ENCODE measurements around the gene QSOX1. TPM values are rescaled to one million over a fixed set of nuclear protein-coding genes. Genes with fewer than 3 reads are reported as not detected.
A peak's percentile ranks its signal among the peaks of the same experiment; 100 is the strongest.

Gene QSOX1
- total and polyA plus RNA-seq, 8 donors: 67.5 to 143 (median 112) TPM

DNA sequence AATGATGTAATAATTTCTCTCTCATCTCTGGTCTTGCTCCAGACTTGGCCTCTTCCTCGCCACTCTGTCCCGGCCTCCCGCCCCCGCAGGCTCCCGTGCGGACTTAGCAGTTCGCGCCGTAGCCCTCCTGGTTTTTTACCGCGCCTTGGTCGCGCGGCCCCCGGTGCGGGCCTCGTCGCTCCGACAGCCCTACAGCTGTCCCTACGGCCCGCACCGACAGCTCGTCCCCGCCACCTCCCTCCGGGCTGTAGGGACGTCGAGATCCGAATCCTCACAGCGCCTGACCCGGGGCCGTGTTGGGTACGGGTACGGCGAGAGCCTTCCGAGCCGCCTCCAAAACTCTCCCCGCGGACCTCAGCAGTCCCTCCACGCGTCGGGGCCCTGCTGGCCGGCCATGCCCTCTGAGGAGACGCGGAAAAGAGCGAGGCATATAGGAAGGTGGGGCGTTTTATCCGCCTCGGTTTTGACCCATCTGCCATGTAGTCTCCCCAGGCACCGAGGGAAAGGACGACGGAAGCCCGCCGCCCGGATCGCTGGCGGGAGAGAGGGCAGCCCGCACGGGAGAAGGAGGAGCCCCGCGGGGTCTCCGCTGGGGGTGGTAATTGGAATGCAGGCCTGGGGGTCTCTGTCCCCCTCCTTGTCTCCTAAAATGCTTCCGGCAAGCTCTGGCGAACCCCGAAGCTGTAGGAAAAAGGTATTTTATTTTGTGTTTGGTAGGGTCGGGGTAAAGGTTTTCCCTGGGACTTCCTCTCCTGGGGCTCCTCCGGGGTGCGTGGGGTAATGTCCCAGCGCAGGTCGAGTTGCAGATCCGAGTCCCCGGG is 78.7 kb downstream of the QSOX1 start:
- intact Hi-C loops (cut with DNase I): no loop called here
- TF ChIP-seq, protein P1, sequence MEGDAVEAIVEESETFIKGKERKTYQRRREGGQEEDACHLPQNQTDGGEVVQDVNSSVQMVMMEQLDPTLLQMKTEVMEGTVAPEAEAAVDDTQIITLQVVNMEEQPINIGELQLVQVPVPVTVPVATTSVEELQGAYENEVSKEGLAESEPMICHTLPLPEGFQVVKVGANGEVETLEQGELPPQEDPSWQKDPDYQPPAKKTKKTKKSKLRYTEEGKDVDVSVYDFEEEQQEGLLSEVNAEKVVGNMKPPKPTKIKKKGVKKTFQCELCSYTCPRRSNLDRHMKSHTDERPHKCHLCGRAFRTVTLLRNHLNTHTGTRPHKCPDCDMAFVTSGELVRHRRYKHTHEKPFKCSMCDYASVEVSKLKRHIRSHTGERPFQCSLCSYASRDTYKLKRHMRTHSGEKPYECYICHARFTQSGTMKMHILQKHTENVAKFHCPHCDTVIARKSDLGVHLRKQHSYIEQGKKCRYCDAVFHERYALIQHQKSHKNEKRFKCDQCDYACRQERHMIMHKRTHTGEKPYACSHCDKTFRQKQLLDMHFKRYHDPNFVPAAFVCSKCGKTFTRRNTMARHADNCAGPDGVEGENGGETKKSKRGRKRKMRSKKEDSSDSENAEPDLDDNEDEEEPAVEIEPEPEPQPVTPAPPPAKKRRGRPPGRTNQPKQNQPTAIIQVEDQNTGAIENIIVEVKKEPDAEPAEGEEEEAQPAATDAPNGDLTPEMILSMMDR (IDR thresholded peaks at IDR 0.05): no peak
- WGBS, 2 donors: 5 to 6% methylated on average over 63 to 71 of the region's 71 CpGs
- Histone ChIP-seq H3K27ac (no peak overlapping the region), H3K36me3 (no peaks in the 10 kb centered on the region), H3K27me3 (peaks cover 10 to 80% (median 24%) of the 10 kb centered on the region in 4 donors), H3K9me3 (no peaks in the 10 kb centered on the region), H3K4me1 (peaks cover 11 to 25% (median 15%) of the 10 kb centered on the region in 3 donors), H3K4me3 (no peak overlapping the region)
- DNase-seq (peak in 1 of 6 donors; percentile 30), FAIRE-seq (no peak), ATAC-seq (no peak)

DNA sequence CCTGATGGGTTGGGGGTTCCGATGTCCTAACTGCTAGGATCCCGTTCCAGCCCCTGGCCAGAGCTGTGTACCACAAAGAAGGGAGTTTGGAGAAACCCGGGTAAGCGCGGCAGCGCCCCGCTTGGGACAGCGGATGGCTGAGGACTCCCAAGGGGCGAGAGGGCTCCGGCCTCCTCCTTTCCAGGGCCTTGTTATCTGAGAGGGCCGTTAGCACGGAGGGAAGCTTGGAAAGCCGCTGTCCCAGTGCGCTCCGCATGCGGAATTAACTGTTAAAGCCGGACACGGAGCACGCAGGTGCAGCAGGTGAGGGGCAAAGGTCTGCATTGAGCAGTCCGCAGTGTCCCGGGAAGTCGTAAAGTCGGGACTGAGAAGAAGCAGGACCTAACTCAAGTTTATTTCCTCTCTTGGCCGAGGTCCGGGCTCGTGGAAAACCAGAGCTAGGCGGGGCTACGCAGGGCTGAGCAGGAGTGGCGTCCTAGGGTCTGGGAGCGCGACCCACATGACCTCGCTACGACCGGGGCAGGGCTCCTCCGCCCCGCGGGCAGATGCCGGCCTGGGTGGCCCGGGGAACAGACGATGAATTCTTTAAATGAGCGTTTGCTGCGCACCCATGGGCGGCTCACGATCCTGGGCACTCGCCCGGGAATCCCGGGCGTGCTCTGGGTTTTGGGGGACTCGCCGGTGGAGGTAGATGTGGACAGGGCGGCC is 79.9 kb downstream of the QSOX1 start:
- WGBS, 2 donors: 2% methylated on average over 51 of the region's 51 CpGs
- ATAC-seq: peak in 2 of 4 donors; percentile 21 to 27
- H3K36me3 ChIP-seq: no peaks in the 10 kb centered on the region
- no peak overlapping the region for H3K27ac ChIP-seq
- intact Hi-C loops (cut with DNase I): no loop called here
- no peaks in the 10 kb centered on the region for H3K9me3 ChIP-seq
- H3K27me3 ChIP-seq: peaks cover 8 to 80% (median 25%) of the 10 kb centered on the region in 4 donors
- peak in 1 of 6 donors; percentile 69 for DNase-seq
- TF ChIP-seq, protein P1 (IDR thresholded peaks at IDR 0.05): no peak
- H3K4me1 ChIP-seq: peaks cover 11 to 20% (median 15%) of the 10 kb centered on the region in 3 donors
- peak overlapping the region in 2 of 4 donors; percentile 1 to 35 for H3K4me3 ChIP-seq
- FAIRE-seq: no peak

DNA sequence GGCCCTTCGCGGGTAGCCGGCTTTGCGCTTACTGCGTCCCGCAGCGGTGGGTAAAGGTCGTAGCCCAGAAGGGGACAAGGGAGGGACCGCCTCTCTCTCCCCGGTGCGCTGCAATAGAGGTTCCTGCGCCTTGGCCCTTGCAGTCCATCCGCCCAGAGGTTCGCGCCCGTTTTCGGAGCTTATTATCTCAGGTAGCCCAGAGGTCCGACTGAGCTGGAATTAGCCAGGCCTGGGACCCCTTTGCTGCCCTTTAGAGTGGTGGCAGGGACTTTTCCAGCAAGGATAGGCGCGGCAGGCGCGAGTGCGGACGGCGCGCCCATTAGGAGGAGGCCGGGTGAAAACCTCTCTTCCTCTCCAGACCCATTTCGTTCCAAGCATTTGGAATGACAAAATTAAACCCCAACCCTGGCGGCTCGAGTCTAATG is 80.4 kb downstream of the QSOX1 start:
- no peak overlapping the region for H3K27ac ChIP-seq
- TF ChIP-seq, protein P1 (IDR thresholded peaks at IDR 0.05): no peak
- peaks cover 11 to 20% (median 15%) of the 10 kb centered on the region in 3 donors for H3K4me1 ChIP-seq
- no peak for FAIRE-seq
- DNase-seq: peak in 1 of 6 donors; percentile 59
- H3K4me3 ChIP-seq: peak overlapping the region in 1 of 4 donors; percentile 35
- peak in 2 of 4 donors; percentile 5 to 8 for ATAC-seq
- H3K9me3 ChIP-seq: no peaks in the 10 kb centered on the region
- H3K27me3 ChIP-seq: peaks cover 8 to 86% (median 26%) of the 10 kb centered on the region in 4 donors
- intact Hi-C loops (cut with DNase I): no loop called here
- WGBS, 2 donors: 3 to 4% methylated on average over 29 to 30 of the region's 30 CpGs
- no peaks in the 10 kb centered on the region for H3K36me3 ChIP-seq

DNA sequence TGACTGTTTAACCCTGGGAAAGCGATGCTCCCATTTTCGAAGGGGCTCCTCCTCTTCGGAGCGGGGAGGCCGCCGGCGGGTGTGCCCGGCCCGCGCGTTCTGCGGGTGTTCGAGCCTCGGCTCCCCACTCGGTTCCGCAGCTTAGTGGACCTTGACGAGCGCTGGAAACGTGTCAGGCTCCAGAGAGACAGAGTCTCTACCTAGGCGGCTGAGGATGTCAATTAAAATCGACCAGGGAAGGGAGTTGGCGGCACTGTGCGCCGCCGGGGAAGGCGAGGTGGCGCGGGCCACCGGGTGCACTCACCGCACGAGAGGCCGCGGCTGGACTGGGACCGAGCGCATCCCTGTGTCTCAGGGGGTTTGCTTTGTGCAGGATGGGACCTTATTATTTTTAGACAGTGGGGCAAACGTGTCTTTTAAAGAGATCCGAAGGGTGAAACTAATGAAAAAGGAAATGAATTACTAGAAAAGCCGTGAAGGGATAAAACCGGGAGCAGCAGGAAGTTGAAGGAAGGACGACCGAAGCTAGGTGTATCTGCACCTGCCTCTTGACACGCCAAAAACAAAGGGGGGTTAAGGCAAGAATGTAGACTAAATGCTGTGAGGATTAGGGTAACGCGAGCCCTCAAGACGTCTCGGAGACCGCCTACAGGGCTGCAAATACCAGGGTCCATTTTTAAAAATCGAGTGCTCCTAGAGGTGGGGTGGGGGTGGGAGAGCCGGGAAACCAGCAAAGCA is 81.0 kb downstream of the QSOX1 start:
- no peaks in the 10 kb centered on the region for H3K36me3 ChIP-seq
- H3K4me3 ChIP-seq: peak overlapping the region in 1 of 4 donors; percentile 35
- FAIRE-seq: no peak
- H3K27me3 ChIP-seq: peaks cover 8 to 86% (median 26%) of the 10 kb centered on the region in 4 donors
- peak in 1 of 6 donors; percentile 46 for DNase-seq
- no peak overlapping the region for H3K27ac ChIP-seq
- no peaks in the 10 kb centered on the region for H3K9me3 ChIP-seq
- H3K4me1 ChIP-seq: peaks cover 8 to 15% (median 15%) of the 10 kb centered on the region in 3 donors
- ATAC-seq: no peak
- TF ChIP-seq, protein P1 (IDR thresholded peaks at IDR 0.05): no peak
- intact Hi-C loops (cut with DNase I): no loop called here
- 8 to 9% methylated on average over 49 of the region's 49 CpGs for WGBS, 2 donors

All from pancreas (tissue), 10 donors.